Stimulated activated CD8-positive, alpha-beta memory T cell treated with anti-CD3 and anti-CD28 coated beads, Interleukin-12 subunit alpha, Interleukin-12 subunit beta, amount 100 ng/mL, for 1 hour (primary cell): Measurements from ENCODE around the gene NIPAL3.
"Not testable (repeated sequence)": the region's sequence is repeated elsewhere in the genome, so short reads cannot be mapped to it uniquely, and the experiment has no call there.

Experiments used
- DNase-seq: peaks from one replicate; pipeline ENCODE4 v3.0.0-alpha.2; 2020; ENCODE audit warnings: low read depth

Gene NIPAL3

DNA sequence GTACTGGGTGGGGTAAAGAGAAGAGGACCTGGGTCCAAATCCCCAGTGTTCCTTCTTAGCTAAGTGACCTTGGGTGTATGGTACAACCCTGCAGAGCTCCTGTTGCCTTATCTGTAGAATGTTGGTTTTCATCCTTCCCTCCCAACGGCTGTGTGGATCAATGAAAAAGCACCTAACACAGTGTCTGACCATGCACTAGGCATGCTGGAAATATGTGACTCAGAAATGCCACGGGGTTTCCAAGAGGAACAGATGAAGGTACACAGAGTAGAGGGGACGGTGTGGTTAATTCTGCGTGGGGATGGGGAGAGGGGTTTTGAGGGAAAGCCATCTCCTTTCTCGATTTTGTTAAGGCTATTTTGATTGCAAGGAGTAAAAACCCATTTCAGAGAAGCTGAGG is 8.6 kb downstream of the NIPAL3 start:
- DNase-seq = no peak

DNA sequence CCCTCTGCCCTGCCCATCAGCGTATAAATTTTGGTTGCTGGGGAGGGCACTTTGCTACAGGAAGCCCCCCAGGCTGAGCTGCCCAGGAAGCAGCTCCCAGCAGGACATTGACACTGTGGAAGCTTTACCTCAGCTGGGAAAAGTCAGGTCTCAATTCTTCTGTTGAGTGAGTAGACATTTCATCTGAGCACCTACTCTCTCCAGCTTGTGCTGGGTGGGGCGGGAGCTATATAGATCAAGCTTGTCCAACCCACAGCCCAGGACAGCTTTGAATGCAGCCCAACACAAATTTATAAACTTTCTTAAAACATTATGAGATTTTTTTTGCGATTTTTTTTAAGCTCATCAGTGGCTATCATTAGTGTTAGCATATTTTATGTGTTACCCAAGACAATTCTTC is 9.4 kb downstream of the NIPAL3 start:
- DNase-seq = no peak

DNA sequence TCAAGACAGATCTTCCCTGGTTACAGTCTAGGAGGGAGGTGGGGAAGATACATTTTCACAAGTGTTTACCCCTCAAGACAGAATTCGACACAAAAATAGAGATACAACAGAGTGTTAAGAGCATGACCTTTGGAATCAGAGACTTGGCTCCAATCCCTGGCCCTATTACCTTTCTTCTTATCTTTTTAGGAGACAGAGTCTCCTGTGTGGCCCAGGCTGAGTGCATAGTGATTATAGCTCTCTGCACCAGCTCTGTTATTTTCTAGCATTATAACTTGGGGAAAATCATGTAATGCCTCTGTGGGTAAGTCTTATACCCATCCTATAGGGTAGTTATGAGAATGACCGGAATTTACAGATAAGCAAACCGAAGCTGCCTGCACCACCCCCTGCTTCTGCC is 9.8 kb downstream of the NIPAL3 start:
- DNase-seq = no peak

DNA sequence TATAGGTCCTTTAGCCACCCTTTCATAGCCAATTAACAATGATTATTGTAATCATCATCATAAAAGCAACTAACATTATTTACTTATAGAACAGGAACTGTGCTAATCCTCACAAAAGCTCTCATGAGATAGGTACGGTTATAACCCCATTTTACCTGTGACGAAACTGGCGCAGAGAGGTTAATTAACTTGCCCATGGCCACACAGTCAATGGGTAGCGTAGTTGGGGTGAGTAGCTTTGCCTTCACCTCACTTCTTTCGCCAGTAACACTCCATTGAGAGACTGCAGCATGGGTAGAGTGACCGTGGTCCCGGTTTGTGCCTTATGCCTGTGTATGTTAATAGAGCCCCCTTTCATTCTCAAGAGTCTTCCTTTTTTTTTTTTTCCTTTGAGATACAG is 10.3 kb downstream of the NIPAL3 start:
- DNase-seq = no peak

DNA sequence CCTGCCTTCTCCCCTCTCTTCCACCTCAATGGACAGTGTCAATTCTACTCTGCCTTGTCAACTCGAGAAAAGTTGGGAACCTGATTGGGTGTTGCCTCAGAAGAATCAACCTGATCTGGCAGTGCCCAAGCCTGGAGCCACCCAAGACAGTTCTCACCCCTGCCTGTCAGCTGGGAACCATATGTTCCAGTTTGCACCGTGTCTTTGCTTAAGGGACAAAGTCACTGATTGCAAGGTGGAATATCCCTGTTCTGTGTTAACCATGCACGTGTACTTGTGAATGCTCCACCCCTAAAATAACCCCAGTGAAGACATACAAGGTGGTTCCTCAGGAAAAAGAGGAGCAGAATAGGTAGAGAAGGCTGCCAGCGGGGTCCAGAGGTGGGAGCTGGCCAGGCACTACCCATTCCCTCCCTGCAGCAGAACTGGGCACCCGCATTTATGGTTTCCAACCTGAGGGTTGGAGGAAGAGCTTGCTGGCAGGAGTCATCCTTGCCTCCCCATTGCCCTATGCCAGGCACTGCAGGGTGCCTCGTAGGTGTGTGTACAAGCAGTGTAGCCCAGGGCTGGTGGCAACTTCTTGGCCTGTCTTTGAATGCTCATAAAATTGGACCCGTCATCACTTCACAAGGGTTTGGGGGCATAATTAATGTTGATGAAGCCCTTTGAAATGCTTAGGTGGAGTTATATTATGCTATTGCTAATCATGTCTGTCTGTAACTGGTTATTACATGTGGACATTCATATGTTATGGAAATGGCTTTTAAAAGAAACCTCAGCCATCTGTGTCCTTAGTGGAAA is 11.3 kb downstream of the NIPAL3 start:
- DNase-seq = no peak

DNA sequence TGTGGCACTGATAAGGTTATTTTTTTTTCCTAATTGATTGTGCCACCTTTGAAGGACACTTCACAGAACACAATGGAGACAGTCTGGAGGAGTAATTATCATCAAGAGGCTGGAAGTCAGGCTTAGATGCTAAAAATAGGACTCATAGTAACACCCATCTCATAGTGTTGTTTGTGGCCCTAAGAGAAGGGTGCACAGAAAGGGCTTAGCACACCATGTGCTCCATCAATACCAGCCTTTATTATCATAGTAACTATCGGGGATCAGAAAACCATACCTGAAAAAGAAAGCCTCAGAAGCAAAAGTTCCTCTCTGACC is 11.9 kb downstream of the NIPAL3 start:
- no peak for DNase-seq

DNA sequence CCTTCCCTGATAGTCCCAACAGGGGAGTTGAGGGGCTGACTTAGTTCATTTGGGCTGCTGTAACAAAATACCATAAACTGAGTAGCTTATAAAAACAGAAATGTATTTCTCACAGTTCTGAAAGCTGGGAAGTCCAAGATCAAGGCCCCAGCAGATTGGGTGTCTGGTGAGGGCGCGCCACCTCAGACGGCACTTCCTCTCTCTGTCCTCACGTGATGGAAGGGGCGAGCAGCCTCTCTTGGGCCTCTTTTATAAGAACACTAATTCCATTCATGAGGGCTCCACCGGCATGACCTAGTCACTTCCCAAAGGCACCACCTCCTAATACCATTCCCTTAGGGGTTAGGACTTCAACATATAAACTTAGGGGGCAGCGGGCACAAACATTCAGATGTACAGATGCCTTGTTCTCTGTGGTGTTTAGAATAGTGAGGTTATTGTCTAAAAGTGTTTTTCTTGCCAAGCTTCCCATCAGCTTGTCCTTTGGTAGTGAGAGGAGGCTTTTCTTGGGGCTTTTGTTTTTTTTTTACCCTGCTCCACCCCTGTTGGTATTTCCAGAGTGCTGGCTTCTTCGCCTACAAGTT is 20.3 kb downstream of the NIPAL3 start:
- DNase-seq = no peak

DNA sequence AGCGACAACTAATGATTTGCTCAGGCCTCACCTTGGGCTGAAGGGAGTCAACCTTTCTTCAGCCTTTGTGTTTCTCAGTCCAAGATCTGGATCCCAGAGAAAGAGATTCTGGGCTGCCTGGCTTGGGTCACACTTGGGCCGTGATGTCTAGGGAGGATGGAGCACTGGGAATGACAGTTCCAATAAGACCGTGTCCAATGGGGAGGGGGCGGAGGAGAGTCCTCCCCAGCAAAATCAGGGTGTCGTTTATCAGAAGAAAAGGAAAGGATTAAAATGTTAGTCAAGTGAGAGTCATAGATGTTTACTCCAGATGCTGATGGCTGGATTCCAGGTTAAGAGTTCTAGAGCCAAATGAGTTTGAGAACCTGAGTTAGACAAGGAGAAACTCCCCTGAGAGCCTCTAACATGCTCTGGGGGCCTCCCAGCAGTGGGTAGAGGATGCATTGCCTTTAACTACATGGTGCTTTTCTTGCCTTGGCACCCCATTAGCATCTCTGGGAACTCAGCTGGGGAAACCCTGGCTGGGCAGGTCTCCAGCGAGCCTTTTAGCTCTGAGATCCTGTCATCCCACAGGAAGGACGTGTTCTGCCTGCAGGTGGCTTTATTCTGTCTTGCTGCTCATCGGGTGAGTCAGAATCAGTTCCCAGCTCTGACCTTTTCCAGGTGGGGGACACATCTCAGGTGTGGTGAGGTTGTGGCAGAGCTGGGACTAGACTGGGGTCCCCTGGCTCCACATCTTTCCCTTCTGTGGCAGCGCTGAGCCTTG is 22.2 kb downstream of the NIPAL3 start:
- no peak for DNase-seq

DNA sequence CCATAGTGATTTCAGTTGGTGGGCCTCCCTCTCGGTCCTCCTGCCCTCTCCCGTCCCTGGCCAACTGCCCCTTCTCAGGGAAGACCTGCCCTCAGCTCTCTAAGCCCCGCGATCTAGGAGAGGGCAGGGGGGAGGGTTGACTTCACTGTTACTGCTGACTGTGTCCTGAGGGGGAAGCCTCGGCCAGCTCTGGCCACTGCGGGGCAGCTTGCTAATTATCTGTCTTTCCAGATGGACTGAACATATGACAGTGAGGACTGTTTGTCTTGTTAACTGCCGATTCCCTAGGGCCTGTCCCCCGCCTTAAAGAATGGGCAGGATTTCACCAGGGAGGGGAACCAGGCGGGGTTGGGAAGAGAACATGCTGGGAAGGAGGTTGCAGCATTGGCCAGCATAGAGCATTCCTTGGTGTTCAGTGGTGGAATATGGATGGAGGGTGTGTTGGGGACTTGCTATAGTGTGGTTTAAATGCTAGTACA is 22.9 kb downstream of the NIPAL3 start:
- no peak for DNase-seq

DNA sequence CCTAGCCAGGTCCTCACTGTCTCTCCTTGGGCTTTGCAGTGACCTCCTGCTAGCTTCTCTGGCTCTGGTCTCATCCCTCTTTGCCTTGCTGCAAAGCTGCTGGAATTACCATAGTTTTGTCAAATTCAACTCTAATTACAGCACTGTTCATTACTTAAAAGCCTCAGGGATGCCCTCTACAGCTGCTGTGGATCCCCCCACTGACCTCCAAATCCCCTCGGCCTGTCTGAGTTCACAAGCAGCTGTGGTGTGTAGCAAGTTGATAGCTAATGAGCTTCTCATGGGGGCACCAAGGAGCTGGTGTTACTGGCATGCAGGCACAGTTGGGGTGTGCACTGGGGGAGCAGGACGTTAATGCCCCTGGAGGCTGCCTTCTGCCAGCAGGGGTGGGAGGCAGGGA is 24.8 kb downstream of the NIPAL3 start:
- DNase-seq = no peak

DNA sequence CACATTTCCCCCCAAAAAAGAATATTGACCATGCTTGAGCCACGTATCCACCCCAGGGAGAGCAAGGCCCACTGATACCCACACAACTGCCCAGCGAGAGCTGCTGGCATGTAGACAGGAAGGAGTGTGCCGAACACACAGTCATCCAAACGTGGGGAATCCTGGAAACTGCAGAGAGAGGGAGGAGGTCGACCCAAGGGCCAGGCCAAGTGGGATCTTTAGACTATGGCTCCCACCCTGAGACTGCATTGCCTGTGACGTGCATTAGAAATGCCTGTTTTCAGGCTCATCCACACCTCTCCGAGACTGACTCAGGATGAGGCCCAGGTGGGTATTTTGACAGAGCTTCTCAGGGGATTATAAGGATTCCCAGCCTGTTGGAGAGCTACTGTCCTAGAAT is 25.9 kb downstream of the NIPAL3 start:
- DNase-seq = no peak

DNA sequence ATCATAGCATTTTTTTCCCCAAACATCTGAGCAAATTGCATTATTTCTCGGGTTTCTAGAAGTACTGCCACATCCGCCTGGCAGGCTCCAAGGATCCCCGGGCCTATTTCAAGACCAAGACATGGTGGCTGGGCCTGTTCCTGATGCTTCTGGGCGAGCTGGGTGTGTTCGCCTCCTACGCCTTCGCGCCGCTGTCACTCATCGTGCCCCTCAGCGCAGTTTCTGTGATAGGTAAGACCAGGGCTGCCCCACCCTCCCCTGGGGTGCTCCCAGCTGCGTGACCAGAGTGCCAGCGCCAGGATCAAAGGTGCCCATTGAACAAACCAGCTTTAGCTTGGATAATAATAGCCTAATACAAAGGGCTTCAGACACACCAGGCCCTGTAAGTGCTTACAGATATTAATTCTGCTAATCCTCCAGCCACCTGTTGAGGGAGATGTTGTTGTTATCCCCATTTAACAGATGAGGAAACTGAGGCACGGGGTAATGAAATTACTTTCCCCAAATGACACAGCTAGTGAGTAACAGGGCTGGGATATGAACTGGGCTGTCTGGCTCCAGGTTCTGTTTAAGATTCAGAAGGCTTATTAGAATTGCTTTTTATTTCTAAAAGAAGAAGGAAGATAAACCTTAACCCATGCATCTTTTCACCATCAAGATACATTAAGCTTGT is 26.5 kb downstream of the NIPAL3 start:
- no peak for DNase-seq

DNA sequence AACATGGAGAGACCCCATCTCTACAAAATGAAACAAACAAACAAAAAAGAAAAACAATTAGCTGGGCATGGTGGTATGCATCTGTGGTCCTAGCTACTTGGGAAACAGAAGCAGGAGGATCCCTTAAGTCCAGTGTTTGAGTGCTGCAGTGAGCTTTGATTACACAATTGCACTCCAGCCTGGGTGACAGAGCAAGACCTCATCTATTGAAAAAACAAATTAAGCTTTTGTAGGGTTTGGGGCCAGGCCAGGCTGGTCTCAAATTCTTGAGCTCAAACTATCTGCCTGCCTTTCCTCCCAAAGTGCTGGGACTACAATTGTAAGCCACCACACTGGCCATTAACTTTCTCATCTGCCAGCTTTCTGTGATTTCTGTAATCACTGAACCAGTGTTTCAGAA is 27.2 kb downstream of the NIPAL3 start:
- DNase-seq = no peak

DNA sequence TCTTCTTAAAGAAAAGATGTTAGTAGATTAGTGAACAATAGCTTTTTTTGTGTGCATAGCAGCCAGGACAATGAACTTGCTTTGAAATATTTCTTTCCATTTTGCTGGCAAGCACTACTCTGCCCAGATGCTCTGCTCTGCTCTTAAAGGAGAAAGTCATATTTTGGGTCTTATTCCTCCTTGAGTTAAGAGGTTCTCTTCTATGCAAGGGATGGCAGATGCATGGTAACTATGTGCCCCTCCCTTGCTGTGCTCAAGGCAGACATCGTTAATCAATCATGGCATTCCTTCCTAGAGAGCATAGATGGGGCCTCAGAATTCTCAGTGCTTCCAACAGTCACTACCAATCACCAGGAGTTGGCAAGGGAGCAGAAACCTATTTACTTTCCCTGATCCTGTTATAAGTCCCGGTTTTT is 27.6 kb downstream of the NIPAL3 start:
- DNase-seq = no peak

DNA sequence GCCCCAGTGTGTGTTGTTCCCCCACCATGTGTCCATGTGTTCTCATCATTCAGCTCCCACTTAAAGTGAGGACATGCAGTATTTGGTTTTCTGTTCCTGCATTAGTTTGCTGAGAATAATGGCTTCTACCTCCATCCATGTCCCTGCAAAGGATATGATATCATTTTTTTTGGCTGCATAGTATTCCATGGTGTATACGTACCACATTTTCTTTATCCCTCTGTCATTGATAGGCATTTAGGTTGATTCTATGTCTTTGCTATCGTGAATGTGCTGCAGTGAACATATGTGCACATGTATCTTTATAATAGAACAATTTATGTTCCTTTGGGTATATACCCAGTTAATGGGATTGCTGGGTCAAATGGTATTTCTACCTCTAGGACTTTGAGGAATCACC is 30.8 kb downstream of the NIPAL3 start:
- DNase-seq = not testable (repeated sequence)

DNA sequence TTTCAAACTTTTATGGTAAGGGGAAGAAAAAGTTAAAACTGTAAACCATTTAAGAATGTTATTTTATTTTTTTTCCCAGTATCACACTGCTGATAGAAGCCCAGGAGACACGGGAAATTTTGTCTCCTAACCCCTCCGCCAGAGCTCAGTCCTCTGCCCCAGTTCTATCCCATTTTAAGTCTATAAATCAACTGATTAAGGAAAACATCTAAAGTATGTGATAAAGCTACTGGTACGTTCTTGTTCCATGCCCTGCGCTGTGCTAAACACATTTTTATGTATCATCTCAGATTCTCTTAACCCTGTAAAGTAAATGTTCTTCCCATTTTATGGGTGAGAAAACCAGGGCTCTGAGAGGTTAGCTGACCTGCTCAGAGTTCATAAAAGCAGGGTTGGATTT is 34.7 kb downstream of the NIPAL3 start:
- no peak for DNase-seq

DNA sequence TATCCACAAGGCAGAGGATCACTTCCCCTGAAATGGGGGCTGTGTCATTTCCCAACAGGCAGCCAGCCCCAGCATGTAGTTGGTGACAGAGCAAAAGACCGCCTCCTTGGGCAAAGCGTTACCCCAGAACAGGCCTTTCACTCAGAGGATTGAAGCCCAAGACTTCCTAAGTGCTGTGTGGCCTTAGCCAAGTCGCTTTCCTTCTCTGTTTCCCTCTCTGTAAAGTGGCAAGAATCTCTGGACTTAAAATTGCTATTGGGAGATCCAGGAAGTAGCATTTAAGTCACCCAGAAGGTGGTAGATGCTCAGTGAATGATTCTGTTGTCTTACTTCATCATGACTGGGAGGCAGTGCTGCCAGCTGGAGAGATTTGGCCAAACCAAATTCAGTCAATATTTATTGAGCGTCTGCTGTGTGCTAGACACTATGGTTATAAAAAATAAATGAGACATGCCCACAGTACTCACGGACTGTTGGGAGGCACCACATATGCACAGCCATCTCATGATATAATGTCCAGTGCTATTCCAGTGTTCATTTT is 35.3 kb downstream of the NIPAL3 start:
- no peak for DNase-seq

DNA sequence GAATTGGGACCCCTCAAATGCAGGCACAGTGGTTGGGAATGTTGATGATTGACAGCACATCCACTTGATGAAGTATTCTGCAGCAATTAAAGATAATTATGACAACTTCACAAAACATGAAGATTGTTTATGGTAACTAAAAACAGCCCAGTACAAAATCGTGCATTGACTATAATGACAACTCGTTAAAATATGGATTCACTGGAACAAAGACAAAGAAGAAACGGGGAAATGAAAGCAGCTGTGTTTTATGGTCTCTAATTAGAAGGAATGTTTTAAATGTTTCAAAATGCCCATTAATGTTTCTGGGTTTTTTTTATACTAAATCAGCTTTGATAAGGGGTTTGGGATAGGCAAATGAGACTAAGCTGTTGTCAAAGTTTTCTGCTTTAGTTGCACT is 36.1 kb downstream of the NIPAL3 start:
- no peak for DNase-seq

DNA sequence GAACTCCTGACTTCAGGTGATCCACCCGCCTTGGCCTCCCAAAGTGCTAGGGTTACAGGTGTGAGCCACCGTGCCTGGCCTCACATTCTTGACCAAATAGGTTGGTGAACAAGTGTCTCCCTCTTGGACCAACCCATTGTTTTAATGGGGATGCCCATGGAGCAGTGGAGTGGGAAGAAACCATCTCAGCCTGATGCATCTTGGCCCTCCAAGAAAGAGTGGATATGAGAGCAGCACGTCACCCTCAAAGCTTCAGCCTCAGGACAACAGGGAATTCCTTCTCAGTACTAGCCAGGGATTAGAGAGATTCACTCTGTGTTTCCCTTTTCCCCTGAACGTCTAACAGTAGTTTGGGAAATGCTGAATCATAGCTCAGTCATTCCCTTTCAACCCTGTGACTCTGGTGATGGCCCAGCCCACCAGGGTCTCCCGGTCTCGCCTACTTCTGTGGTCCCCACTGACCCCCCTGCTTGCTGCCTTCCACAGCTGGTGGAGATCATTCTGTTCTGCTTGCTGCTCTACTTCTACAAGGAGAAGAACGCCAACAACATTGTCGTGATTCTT is 37.4 kb downstream of the NIPAL3 start:
- DNase-seq = no peak

DNA sequence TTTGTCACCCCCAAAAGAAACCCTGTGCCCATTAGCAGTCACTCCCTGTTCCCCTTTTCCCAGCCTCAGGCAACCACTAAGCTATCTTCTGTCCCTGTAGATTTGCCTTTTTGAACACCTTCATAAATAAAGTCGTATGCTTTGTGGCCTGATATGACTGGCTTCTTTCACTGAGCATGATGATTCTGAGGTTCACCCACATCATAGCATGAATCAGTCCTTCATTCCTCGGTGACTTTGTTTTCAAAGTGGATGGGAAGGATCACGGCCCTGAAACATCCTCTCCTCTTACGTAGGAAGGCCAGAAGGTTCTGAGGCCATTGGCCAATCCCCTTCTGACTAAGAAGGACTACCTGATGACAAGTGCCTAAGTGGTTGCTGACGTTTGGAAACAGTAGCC is 39.1 kb downstream of the NIPAL3 start:
- no peak for DNase-seq

DNA sequence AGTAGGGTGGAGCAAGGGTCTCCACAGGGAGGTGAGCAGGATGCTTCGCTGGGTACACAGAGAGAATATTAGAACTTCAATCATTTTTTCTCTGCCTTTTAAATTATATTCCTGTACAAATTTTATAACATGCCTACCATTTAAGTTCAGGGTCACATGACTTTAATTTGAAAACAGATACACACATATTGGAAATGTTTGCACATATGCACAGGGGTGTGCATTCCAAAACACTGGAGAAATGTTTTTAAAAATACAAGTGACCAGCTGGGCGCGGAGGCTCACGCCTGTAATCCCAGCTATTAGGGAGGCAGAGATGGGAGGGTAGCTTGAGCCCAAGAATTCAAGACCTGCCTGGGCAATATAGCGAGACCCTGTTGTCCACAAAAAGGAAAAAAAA is 39.7 kb downstream of the NIPAL3 start:
- no peak for DNase-seq

DNA sequence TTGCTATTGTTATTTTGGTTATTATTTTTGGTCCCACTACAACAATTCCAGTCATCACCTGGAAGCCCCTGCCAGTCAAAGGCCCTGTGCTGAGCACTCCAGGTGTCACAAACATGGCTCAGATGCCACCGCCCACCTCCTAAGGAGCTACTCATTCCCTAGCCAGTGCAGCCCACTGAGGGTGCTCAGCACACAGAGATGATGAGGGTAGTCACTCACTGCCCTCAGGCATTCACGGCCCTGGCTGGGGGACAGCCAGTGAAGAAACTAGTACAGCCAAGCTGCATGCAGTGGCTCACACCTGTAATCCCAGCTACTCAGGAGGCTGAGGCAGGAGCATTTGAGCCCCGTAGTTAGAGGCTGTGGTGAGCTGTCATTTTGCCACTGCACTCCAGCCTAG is 42.3 kb downstream of the NIPAL3 start:
- DNase-seq = no peak
